Measurements from ENCODE around the gene KHDC1L.

DNA sequence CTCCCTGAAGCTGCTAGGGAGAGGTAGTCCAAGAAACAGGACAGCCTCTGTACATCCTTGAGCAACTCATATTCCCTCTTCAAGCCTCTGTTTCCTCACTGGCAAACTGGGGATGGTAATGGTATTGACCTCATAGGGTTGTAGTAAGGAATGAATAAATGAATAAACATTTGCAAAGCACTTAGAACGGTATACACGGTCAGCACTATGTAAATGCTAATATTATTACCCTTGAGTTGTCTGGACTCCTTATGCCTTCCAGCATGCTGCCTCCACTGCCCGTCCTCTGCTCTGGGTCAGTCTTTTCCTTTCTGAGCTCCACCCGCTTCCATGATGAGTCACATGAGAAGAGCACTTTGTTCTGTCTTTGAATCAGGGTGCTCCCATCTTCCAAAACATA is 50.6 kb downstream of the KHDC1L start:
- TF ChIP-seq EP300 (IDR thresholded peaks at IDR 0.05) (no peak), POLR2A (IDR thresholded peaks at IDR 0.05) (no peak)
- TF ChIP-seq, protein P1, sequence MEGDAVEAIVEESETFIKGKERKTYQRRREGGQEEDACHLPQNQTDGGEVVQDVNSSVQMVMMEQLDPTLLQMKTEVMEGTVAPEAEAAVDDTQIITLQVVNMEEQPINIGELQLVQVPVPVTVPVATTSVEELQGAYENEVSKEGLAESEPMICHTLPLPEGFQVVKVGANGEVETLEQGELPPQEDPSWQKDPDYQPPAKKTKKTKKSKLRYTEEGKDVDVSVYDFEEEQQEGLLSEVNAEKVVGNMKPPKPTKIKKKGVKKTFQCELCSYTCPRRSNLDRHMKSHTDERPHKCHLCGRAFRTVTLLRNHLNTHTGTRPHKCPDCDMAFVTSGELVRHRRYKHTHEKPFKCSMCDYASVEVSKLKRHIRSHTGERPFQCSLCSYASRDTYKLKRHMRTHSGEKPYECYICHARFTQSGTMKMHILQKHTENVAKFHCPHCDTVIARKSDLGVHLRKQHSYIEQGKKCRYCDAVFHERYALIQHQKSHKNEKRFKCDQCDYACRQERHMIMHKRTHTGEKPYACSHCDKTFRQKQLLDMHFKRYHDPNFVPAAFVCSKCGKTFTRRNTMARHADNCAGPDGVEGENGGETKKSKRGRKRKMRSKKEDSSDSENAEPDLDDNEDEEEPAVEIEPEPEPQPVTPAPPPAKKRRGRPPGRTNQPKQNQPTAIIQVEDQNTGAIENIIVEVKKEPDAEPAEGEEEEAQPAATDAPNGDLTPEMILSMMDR (IDR thresholded peaks at IDR 0.05) = no peak
